ENCODE results near the gene TNRC6B.

TNRC6B gene

DNA sequence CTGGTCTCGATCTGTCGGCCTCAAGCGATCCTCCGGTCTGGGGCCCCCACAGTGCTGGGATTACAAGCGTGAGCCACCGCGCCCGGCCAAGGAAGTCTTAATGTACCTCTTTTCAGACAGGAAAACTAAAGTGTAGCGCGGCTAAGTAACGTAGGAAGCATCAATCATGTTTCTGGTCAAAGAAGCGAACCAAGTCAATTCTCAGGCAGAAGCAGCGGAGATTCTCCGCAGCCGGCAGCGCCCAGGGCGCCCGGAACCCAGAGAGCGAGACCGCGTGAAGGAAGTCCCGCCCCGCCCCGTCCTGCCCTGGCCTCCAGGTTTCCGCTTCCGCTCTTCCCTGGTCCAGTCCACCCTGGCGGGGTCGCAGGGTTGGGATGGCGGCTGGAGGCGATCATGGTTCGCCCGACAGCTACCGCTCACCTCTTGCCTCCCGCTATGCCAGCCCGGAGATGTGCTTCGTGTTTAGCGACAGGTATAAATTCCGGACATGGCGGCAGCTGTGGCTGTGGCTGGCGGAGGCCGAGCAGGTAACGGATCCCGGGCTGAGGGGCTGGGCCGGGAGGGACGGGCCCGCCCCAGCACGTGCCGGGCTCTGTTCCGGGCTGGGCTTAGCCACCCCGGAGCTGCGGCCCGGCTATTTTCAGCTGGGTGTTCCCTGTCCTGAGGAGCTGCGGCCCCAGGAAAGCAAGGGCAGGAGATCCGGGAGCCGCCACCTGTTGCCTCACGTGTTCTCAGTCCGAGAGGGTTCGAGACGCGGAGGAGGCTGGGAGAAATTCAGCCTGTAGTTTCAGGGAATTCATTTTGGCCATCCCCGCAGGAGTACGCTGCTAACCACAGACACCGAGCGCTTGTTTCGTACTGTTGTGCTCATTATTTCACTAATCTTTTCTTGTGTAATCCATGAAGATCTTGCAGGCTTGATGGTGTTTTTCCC, 168.7 kb downstream of the TNRC6B start, which contains the start of gene ADSL (continued):
- TF ChIP-seq ZNF585B (tag by site-specific recombination; IDR thresholded peaks at IDR 0.05) (no peak), ZNF654 (tag by site-specific recombination; IDR thresholded peaks at IDR 0.05; ENCODE audit: low read depth) (no peak), ZBTB17 (tag by site-specific recombination; IDR thresholded peaks at IDR 0.05) (peak; percentile 99), BCL11B (tag by site-specific recombination; IDR thresholded peaks at IDR 0.05; ENCODE audit: low read depth) (peak; percentile 88), SP2 (tag by site-specific recombination; IDR thresholded peaks at IDR 0.05) (peak; percentile 96), ZNF629 (tag by site-specific recombination; IDR thresholded peaks at IDR 0.05) (peak; percentile 85), GLI4 (tag by site-specific recombination; IDR thresholded peaks at IDR 0.05) (0 out of 2 replicates have a peak, but pooled peaks have one; percentile 40), TRIM28 (IDR thresholded peaks at IDR 0.05; ENCODE audit: borderline replicate concordance, low read length) (0 out of 2 replicates have a peak, but pooled peaks have one; percentile 25), GLIS1 (tag by site-specific recombination; IDR thresholded peaks at IDR 0.05) (peak; percentile 63), ZNF623 (tag by site-specific recombination; IDR thresholded peaks at IDR 0.05) (no peak), ZNF2 (tag by site-specific recombination; IDR thresholded peaks at IDR 0.05) (peak; percentile 74; the same call in 1 of the 2 replicates), MYNN (tag by site-specific recombination; IDR thresholded peaks at IDR 0.05; ENCODE audit: borderline replicate concordance) (no peak)
- TF ChIP-seq, protein P1, sequence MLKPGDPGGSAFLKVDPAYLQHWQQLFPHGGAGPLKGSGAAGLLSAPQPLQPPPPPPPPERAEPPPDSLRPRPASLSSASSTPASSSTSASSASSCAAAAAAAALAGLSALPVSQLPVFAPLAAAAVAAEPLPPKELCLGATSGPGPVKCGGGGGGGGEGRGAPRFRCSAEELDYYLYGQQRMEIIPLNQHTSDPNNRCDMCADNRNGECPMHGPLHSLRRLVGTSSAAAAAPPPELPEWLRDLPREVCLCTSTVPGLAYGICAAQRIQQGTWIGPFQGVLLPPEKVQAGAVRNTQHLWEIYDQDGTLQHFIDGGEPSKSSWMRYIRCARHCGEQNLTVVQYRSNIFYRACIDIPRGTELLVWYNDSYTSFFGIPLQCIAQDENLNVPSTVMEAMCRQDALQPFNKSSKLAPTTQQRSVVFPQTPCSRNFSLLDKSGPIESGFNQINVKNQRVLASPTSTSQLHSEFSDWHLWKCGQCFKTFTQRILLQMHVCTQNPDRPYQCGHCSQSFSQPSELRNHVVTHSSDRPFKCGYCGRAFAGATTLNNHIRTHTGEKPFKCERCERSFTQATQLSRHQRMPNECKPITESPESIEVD (tag by site-specific recombination; IDR thresholded peaks at IDR 0.05): no peak
- TF ChIP-seq, protein P2, sequence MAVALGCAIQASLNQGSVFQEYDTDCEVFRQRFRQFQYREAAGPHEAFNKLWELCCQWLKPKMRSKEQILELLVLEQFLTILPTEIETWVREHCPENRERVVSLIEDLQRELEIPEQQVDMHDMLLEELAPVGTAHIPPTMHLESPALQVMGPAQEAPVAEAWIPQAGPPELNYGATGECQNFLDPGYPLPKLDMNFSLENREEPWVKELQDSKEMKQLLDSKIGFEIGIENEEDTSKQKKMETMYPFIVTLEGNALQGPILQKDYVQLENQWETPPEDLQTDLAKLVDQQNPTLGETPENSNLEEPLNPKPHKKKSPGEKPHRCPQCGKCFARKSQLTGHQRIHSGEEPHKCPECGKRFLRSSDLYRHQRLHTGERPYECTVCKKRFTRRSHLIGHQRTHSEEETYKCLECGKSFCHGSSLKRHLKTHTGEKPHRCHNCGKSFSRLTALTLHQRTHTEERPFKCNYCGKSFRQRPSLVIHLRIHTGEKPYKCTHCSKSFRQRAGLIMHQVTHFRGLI (tag by site-specific recombination; IDR thresholded peaks at IDR 0.05): peak; percentile 90

DNA sequence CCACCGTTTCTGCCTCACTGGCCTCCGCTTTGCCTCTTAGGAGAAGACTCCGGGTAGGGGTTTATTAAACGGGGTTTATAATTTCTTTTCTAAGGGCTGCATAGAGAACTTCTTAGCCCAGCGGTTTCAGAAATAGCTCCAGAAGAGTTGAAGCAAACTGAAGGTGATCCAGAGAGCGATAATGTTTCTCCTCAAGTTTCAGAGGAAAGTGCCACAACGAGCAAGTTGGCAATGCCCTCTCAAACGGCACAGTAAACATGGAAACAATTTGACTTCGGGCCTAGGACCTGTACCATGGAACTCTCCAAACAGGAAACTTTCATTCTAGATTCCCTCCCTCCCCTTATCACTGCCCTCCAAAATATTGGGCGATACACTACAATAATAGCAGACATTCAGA, 169.6 kb downstream of the TNRC6B start:
- H3K4me1 ChIP-seq (ENCODE audit: control insufficient read depth, insufficient read depth, low read length): peaks cover 5% of the 10 kb centered on the region; the same call in 1 of the 2 replicates
- peak overlapping the region; percentile 92 for H3K4me3 ChIP-seq (ENCODE audit: low read depth, low read length)
- CTCF ChIA-PET: interaction anchor here (0.6 to 4.5 kb wide), 31 partner anchors 11 to 851 kb away, joined by 3 to 28 read pairs (median 4); partner anchors contain the start of gene TNRC6B
- POLR2A ChIA-PET: interaction anchor here (0.6 to 2.7 kb wide), 9 partner anchors 23 to 308 kb away, joined by 3 to 31 read pairs (median 4); partner anchors contain the start of genes MRTFA, SGSM3 and TNRC6B
- peak overlapping the region; percentile 92 for H3K27ac ChIP-seq (ENCODE audit: extremely low read depth, low read depth, low read length)
- H3K9me3 ChIP-seq (ENCODE audit: control insufficient read depth, insufficient read depth, low read depth, low read length): no peaks in the 10 kb centered on the region
- H3K36me3 ChIP-seq (ENCODE audit: control insufficient read depth in 2 of 2, insufficient read depth in 1 of 2, low read length in 2 of 2): peaks cover 33 to 41% of the 10 kb centered on the region in 2 experiments
- TF ChIP-seq, protein P3, sequence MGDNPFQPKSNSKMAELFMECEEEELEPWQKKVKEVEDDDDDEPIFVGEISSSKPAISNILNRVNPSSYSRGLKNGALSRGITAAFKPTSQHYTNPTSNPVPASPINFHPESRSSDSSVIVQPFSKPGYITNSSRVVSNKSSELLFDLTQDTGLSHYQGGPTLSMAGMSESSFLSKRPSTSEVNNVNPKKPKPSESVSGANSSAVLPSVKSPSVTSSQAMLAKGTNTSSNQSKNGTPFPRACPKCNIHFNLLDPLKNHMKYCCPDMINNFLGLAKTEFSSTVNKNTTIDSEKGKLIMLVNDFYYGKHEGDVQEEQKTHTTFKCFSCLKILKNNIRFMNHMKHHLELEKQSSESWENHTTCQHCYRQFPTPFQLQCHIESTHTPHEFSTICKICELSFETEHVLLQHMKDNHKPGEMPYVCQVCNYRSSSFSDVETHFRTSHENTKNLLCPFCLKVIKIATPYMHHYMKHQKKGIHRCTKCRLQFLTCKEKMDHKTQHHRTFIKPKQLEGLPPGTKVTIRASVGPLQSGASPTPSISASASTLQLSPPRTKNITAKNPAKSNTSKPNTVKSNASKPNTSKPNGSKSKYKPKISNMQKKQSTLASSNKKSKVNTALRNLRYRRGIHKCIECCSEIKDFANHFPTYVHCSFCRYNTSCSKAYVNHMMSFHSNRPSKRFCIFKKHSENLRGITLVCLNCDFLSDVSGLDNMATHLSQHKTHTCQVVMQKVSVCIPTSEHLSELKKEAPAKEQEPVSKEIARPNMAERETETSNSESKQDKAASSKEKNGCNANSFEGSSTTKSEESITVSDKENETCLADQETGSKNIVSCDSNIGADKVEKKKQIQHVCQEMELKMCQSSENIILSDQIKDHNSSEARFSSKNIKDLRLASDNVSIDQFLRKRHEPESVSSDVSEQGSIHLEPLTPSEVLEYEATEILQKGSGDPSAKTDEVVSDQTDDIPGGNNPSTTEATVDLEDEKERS (tag by site-specific recombination; IDR thresholded peaks at IDR 0.05): no peak
- TF ChIP-seq, protein P4, sequence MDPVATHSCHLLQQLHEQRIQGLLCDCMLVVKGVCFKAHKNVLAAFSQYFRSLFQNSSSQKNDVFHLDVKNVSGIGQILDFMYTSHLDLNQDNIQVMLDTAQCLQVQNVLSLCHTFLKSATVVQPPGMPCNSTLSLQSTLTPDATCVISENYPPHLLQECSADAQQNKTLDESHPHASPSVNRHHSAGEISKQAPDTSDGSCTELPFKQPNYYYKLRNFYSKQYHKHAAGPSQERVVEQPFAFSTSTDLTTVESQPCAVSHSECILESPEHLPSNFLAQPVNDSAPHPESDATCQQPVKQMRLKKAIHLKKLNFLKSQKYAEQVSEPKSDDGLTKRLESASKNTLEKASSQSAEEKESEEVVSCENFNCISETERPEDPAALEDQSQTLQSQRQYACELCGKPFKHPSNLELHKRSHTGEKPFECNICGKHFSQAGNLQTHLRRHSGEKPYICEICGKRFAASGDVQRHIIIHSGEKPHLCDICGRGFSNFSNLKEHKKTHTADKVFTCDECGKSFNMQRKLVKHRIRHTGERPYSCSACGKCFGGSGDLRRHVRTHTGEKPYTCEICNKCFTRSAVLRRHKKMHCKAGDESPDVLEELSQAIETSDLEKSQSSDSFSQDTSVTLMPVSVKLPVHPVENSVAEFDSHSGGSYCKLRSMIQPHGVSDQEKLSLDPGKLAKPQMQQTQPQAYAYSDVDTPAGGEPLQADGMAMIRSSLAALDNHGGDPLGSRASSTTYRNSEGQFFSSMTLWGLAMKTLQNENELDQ (tag by site-specific recombination; IDR thresholded peaks at IDR 0.05; ENCODE audit: low read depth): no peak
- no peak for TF ChIP-seq SP3 (tag by site-specific recombination; IDR thresholded peaks at IDR 0.05)
- TF ChIP-seq, protein P5, sequence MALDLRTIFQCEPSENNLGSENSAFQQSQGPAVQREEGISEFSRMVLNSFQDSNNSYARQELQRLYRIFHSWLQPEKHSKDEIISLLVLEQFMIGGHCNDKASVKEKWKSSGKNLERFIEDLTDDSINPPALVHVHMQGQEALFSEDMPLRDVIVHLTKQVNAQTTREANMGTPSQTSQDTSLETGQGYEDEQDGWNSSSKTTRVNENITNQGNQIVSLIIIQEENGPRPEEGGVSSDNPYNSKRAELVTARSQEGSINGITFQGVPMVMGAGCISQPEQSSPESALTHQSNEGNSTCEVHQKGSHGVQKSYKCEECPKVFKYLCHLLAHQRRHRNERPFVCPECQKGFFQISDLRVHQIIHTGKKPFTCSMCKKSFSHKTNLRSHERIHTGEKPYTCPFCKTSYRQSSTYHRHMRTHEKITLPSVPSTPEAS (tag by site-specific recombination; IDR thresholded peaks at IDR 0.05): no peak
- TF ChIP-seq REPIN1 (tag by site-specific recombination; IDR thresholded peaks at IDR 0.05; ENCODE audit: low read depth): no peak
- TF ChIP-seq ZNF585B (tag by site-specific recombination; IDR thresholded peaks at IDR 0.05): no peak
- no peak for TF ChIP-seq ZNF354C (tag by site-specific recombination; IDR thresholded peaks at IDR 0.05; ENCODE audit: borderline replicate concordance, low read depth)
- no peak for TF ChIP-seq KLF1 (tag by site-specific recombination; IDR thresholded peaks at IDR 0.05)
- TF ChIP-seq, protein P6, sequence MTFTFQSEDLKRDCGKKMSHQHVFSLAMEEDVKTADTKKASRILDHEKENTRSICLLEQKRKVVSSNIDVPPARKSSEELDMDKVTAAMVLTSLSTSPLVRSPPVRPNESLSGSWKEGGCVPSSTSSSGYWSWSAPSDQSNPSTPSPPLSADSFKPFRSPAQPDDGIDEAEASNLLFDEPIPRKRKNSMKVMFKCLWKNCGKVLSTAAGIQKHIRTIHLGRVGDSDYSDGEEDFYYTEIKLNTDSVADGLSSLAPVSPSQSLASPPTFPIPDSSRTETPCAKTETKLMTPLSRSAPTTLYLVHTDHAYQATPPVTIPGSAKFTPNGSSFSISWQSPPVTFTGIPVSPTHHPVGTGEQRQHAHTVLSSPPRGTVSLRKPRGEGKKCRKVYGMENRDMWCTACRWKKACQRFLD (tag by site-specific recombination; IDR thresholded peaks at IDR 0.05): no peak
